ENCODE measurements around the gene POT1. TPM values are rescaled to one million over a fixed set of nuclear protein-coding genes. Genes with fewer than 3 reads are reported as not detected.

Gene POT1
- total RNA-seq, 1 donor from 2014 or later, result 20.2 TPM

DNA sequence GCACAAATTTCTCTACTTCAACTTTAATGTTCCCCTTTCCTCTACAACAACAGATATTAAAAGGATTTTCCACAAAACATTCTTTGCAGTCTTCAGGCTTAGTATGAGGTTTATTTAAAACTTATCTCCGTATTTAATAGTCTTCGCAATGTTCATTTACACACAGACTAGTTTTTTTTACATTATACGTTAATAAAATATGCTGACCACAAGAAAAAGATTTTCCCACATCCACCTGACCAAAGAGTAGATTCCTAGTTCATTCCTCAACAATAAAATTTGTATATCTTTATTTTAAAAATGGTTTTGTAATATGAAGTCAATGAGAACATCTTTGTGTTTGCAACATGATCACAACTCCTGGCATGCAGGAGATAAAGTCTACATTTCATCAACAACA, 42.4 kb downstream of the POT1 start:
- no peak overlapping the region for H3K4me3 ChIP-seq (ENCODE audit: low read depth, low read length)
- no peak for DNase-seq (ENCODE audit: low read depth)
- TF ChIP-seq, protein P1, sequence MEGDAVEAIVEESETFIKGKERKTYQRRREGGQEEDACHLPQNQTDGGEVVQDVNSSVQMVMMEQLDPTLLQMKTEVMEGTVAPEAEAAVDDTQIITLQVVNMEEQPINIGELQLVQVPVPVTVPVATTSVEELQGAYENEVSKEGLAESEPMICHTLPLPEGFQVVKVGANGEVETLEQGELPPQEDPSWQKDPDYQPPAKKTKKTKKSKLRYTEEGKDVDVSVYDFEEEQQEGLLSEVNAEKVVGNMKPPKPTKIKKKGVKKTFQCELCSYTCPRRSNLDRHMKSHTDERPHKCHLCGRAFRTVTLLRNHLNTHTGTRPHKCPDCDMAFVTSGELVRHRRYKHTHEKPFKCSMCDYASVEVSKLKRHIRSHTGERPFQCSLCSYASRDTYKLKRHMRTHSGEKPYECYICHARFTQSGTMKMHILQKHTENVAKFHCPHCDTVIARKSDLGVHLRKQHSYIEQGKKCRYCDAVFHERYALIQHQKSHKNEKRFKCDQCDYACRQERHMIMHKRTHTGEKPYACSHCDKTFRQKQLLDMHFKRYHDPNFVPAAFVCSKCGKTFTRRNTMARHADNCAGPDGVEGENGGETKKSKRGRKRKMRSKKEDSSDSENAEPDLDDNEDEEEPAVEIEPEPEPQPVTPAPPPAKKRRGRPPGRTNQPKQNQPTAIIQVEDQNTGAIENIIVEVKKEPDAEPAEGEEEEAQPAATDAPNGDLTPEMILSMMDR (conservative IDR thresholded peaks at IDR 0.05; ENCODE audit: low read depth, low read length), result no peak

DNA sequence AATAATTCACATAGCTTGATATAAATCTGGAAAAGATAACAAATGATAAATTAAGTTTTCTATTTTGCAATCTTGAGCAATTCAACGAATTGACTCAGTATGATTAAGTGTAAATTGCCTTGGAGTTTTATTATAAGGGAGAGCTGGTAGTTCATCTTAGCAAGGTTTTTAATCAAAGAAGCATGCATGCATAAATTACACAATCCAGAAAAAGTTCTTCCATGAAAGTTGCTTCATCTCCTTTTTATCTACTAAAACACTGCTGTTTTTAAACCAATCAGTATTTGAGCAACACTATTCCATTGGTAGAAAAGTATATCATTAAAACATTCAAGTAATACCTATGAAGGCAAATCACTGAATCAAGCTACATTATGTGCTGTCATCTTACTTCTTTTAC, 47.6 kb downstream of the POT1 start:
- TF ChIP-seq, protein P1 (conservative IDR thresholded peaks at IDR 0.05; ENCODE audit: low read depth, low read length), result no peak
- H3K4me3 ChIP-seq (ENCODE audit: low read depth, low read length), result no peak overlapping the region
- no peak for DNase-seq (ENCODE audit: low read depth)

DNA sequence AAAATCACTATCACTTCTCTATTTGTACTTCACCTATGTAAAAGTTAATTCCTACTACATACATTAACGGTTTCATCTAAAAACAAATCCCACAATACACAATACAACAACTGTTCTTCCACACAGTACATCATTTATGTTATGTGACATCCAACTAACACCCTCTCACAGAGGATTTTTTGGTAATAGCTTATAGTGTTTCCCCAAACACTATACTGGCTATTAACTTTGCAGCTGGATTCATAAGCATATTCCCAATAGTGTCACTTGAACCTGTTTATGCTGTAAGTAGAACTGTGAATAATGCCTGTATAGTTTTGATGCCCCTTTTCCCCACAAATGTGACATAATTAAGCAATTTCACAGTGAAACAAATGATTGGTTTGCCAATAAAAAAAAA, 49.9 kb downstream of the POT1 start:
- H3K4me3 ChIP-seq (ENCODE audit: low read depth, low read length), result no peak overlapping the region
- TF ChIP-seq, protein P1 (conservative IDR thresholded peaks at IDR 0.05; ENCODE audit: low read depth, low read length), result no peak

DNA sequence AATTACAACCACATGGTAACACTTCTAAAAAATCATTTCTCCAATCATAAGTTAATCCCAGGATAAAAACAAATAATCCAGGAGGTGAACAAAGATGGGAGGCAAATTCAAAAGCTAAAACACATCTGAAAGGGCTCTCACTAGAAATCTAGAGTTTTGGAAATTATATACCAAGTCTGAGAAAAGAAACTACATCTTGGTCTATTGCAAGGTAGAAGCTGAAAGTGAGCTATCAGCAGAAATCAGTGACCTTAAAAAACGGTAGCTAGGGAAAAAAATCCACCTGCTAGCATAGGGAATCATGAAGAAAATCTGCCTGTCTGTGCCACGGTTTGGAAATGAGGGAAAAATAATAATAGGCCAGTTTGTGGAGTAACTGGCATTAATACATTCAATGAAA, 50.5 kb downstream of the POT1 start:
- DNase-seq (ENCODE audit: low read depth), result no peak
- no peak overlapping the region for H3K4me3 ChIP-seq (ENCODE audit: low read depth, low read length)
- TF ChIP-seq, protein P1 (conservative IDR thresholded peaks at IDR 0.05; ENCODE audit: low read depth, low read length), result no peak

More for the DNA sequence above, 49.9 kb downstream of the POT1 start:
- no peak for DNase-seq (ENCODE audit: low read depth)

DNA sequence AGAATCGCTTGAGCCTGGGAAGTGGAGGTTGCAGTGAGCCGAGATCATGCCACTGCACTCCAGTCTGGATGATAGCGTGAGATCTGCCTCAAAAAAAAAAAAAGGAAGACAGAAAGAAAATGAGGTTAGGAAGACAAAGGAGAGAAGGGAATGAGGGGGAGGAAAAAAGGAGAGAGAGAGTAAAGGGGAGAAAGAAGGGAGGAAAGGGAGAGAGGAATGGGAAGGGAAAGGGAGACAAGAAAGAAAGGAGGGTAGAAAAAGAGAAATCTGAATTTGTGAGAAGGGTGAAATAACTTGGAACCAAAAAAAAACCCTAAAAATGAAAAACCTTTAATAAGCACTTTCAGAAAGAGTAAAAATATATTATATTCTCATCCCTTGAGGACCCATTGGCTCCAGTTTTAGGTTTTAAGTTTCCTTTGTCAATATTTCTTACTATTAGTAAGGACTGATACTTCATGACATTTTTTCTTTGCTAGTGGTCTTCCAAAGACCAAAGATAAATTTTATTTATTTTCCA, 54.9 kb downstream of the POT1 start:
- DNase-seq (ENCODE audit: low read depth), result no peak
- no peak overlapping the region for H3K4me3 ChIP-seq (ENCODE audit: low read depth, low read length)
- TF ChIP-seq, protein P1 (conservative IDR thresholded peaks at IDR 0.05; ENCODE audit: low read depth, low read length), result no peak

DNA sequence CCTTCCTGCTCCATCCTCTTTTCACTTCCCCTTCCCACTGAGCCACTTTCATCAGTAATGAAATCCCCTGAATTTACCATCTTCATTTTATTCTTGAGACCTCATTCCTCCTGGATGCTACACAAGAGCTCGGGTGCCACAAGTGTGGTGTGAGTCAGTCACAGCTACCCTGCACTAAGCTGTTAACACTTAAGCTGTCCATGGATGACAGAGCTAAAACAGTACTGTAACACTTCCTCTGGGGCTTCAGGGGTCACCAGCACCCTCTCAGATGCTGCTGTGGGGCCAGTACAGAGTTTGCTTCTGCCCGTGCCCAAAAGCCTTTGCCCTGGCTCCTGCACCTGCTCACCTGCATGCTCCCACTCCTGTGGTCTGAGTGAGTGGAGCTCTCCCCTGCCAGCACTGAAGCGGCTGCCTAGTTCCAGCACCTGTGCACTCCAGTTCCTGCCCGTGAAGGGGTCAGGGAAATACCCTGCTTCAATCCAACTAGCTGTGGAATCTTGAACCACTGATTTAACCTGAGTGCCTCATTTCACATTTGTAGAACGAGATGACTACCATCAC, 71.9 kb downstream of the POT1 start:
- no peak overlapping the region for H3K4me3 ChIP-seq (ENCODE audit: low read depth, low read length)
- no peak for DNase-seq (ENCODE audit: low read depth)
- TF ChIP-seq, protein P1 (conservative IDR thresholded peaks at IDR 0.05; ENCODE audit: low read depth, low read length), result no peak

DNA sequence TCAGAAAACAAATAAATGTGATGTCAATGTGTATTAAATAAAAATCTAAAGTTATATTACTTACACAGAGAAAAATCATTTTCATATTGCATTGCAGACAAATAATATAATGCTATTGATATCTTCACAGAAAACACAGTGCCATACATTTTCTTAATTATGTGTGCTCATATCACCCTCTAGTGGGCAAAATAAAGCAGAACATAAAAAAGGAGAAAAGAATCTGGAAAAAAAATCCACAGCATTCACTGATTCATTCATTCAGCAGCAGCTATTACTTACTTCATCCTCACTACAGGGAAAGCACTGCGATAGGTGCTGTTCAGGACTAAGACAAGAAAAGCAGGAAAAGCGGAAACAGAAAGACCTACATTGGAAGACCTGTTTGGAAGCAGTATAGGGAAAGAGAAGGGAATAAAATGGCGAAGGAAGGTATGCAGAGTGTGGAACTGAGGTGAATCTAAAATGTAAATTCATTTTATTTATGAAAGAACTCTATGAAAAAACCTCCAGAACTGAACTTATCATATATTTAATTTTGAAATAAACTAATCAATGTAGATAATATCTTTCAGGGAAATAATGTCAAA, 73.2 kb downstream of the POT1 start:
- DNase-seq (ENCODE audit: low read depth), result peak; percentile 6
- TF ChIP-seq, protein P1 (conservative IDR thresholded peaks at IDR 0.05; ENCODE audit: low read depth, low read length), result peak; percentile 62
- no peak overlapping the region for H3K4me3 ChIP-seq (ENCODE audit: low read depth, low read length)

Measured in epithelial cell of proximal tubule (primary cell).